Fibroblast of skin of back (primary cell): ENCODE data around the gene HCRT.
"Not testable (repeated sequence)": the region's sequence is repeated elsewhere in the genome, so short reads cannot be mapped to it uniquely, and the experiment has no call there.

Source experiments
- DNase-seq: peaks from one replicate; pipeline ENCODE4 v3.0.0-alpha.2; 2013

The HCRT gene

DNA sequence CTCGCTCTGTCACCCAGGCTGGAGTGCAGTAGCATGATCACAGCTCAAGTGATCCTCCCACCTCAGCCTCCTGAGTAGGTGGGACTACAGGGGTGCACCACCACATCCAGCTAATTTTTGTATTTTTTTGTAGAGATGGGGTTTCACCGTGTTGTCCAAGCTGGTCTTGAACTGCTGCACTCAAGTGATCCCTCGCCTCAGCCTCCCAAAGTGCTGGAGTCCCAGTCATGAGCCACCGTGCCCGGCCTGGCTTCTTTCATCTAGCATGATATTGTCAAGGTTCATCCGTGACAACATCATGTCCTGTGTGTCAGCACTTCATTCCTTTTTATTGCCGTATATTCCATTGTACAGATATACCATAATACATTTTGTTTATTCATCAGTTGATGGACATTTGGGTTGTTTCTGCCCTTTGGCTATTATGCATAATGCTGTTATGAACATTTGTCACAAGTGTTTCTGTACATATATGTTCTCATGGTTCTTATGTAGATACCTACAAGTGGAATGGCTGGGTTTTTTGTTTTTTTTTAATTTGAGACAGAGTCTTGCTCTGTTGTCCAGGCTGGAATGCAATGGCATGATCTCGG, 12.4 kb upstream of the HCRT start:
- no peak for DNase-seq

- DNase-seq = peak; percentile 73
Measured at GRCh38 chr17:42193969-42194899, 9.0 kb upstream of the HCRT start, which contains the start of gene GHDC. TSS of gene GHDC (minus strand) at chr17:42194494. CDS start at chr17:42193581, 913 bp downstream.

DNA sequence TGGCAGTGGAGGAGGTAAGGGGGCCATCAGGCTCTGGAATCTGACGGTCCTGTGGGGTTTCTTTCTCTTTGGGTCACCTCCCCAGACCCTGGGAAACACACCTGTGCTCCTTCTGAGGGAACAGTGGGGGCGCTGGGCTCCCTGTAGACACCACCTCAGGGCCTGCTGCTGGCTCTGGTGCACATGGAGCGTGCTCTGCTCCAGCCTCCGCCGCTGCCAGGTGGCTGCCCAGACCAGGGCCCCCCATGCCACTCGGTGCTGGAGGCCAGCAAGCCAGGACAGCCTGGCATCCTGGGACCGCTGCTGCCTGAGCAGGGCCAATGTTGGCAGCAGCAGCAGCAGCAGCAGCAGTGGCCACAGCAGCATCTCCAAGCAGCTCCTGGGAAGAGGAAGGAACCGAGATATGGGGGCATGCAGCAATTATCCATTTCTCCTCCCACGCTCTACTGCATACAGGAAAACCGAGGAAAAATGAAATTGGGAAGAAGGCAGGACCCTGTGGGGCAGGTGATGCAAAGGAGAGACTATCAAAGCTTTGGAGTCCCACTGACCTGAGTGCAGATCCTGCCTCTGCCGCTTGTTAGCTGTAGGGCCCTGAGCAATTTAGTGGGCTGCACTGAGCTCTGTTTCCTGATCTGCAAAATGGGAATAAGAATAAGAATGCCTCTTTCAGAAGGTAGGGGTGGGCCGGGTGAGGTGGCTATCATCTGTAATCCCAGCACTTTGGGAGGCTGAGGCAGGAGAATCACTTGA, 8.1 kb upstream of the HCRT start:
- DNase-seq = no peak

- no peak for DNase-seq
Measured at GRCh38 chr17:42192189-42193126, 7.2 kb upstream of the HCRT start.

DNA sequence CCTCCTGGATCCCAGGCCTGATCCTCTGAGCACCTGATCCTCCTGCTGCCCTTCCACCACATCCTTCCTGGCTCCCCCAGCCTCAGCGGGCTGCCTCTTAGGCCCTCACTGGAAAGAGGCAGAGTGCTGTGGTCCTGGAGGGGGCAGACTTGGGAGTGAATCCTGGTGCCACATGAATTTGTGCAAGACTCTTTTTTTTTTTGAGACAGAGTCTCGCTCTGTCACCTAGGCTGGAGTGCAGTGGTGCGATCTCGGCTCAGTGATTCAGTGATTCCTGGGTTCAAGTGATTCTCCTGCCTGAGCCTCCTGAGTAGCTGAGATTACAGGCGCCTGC, 6.0 kb upstream of the HCRT start:
- no peak for DNase-seq

- no peak for DNase-seq
Measured at GRCh38 chr17:42190491-42191274, 5.4 kb upstream of the HCRT start.

GRCh38 chr17:42189651-42189965, 4.4 kb upstream of the HCRT start:
- DNase-seq = no peak

DNA sequence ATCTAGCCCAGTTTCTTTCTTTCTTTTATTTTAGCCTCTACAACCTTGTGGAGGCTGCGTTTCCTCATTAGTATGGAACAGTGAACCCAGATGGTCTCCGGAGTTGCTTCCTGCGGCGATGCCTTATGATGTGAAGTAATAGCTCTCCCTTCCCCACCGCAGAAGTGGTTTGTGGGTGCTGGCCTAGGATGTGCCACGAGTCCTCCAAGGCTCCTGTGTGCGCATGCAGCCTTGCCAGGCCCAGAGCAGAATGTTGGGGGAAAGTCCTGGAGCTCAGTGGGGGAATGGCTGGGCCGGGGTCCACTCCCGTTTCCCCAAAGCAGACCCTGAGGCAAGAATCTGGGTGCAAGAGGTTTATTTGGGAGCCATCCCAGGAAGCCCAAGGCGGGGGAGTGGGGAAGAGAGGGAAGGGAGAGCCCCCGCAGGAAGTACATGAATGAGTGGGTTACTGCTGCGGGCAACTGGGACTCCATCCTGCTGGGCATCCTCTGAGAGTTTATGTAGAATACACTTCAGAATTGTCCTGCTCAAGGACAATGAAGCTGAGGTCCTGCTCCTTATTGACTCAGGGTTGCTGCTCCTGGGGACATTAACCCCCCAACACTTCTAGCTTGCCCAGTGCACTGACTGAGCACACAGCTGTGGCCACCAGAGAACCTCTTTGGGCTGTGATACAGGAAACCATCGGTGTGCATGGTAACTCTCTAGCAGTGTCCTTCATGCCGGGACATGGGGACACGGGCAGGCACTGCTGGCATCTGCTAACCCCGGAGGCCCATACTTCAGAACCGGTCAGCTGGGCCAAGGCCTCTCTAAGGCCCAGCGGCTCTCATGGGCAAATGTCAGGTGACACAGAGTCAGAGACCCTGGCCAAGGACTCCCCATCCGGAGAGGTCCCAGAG, 3.7 kb upstream of the HCRT start:
- DNase-seq = no peak

GRCh38 chr17:42187833-42188232, 2.6 kb upstream of the HCRT start:
- DNase-seq = no peak

DNA sequence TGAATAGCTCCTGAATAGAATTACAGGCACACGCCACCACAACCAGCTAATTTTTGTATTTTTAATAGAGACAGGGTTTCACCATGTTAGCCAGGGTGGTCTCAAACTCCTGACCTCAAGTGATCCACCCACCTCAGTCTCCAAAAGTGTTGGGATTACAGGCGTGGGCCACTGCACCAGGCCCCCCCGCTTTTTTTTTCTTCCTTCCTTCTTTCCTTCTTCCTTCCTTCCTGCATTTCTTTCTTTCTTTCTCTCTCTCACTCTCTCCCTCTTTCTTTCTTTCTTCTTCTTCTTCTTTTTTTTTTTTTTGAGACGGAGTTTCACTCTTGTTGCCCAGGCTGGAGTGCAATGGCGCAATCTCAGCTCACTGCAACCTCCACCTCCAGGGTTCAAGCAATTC, 939 bp upstream of the HCRT start:
- not testable (repeated sequence) for DNase-seq

DNA sequence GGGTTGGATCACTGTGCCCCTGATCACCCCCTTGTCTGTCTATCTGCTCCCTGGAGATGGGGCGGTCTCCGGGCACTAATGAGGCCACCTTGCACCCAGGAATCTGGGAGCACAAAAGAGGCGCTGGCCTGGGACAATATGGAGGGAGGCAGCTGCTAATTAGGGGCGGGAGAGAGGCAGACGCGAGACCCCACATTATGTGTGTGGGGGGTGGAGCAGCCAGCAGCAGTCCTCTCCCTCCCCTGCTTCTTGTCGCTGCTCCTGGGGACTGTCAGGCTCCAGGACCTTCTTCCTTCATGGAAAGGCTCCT, 324 bp upstream of the HCRT start:
- DNase-seq = no peak

- DNase-seq = peak; percentile 68
Measured at GRCh38 chr17:42183741-42184711, 1.2 kb downstream of the HCRT start.

DNA sequence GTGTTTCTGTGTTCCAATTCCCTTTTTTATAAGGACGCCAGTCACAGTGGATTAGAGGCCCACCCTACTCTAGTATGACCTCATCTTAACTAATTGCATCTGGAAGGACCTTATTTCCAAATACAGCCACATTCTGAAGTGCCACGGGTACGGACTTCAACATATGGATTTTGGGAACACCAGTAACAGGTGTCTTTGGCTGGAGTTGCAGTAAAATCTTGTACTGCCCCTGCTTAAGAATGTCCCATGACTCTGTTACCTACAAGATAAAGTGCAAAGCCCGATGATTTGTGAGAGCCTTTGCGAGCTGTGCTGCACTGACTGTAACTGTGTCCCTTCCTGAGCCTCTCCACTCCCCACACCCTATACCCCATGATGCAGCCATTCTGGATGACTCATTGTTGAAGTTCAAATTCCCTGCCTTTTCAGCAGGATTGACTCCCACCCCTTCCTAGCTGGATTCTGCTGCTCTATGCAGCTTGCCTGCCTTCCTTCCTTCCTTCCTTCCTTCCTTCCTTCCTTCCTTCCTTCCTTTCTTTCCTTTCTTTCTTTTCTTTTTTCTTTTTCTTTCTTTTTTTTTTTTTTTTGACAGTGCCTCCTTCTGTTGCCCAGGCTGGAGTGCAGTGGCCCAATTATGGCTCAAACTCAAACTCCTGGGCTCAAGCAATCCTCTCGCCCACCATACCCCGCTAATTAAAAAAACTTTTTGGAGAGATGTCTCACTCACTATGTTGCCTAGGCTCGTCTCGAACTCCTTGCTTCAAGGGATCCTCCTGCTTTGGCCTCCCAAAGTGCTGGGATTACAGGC, 2.1 kb downstream of the HCRT start:
- peak; percentile 55 for DNase-seq

- DNase-seq = no peak
Measured at GRCh38 chr17:42181851-42182207, 3.4 kb downstream of the HCRT start.

- DNase-seq = peak; percentile 41
Measured at GRCh38 chr17:42180922-42181850, 4.1 kb downstream of the HCRT start, which contains the start of gene KCNH4. TSS of gene KCNH4 (minus strand) at chr17:42181142. CDS start at chr17:42180945, 197 bp downstream.

GRCh38 chr17:42180411-42180921, 4.8 kb downstream of the HCRT start:
- DNase-seq = no peak

GRCh38 chr17:42179911-42180410, 5.3 kb downstream of the HCRT start:
- DNase-seq = peak; percentile 46
